ENCODE measurements around the gene IPO4. TPM values are rescaled to one million over a fixed set of nuclear protein-coding genes. Genes with fewer than 3 reads are reported as not detected.

The IPO4 gene
- total and polyA plus RNA-seq, 5 donors, result 4.1 to 22.5 (median 11.7) TPM

GRCh38 chr14:24198814-24199524, 10.4 kb upstream of the IPO4 start:
- WGBS, result 84% methylated on average over 7 of the region's 7 CpGs
- Histone ChIP-seq H3K27ac (ENCODE audit: low read length) (no peak overlapping the region), H3K4me1 (ENCODE audit: control insufficient read depth, insufficient read depth, low read length) (no peaks in the 10 kb centered on the region), H3K27me3 (ENCODE audit: control insufficient read depth, insufficient read depth) (no peaks in the 10 kb centered on the region), H3K9me3 (ENCODE audit: control insufficient read depth, low read length) (no peaks in the 10 kb centered on the region), H3K4me3 (ENCODE audit: low read length) (no peak overlapping the region)
- ATAC-seq (no peak), DNase-seq (no peak)
- intact Hi-C loops (cut with DNase I), result no loop called here

GRCh38 chr14:24197056-24197450, 8.4 kb upstream of the IPO4 start:
- DNase-seq (no peak), ATAC-seq (no peak)
- H3K27me3 ChIP-seq (ENCODE audit: control insufficient read depth, insufficient read depth), result no peaks in the 10 kb centered on the region
- H3K4me1 ChIP-seq (ENCODE audit: control insufficient read depth, insufficient read depth, low read length), result no peaks in the 10 kb centered on the region
- H3K27ac ChIP-seq (ENCODE audit: low read length), result no peak overlapping the region
- no peaks in the 10 kb centered on the region for H3K9me3 ChIP-seq (ENCODE audit: control insufficient read depth, low read length)
- intact Hi-C loops (cut with DNase I), result no loop called here
- WGBS, result 87% methylated on average over 2 of the region's 2 CpGs
- no peak overlapping the region for H3K4me3 ChIP-seq (ENCODE audit: low read length)

DNA sequence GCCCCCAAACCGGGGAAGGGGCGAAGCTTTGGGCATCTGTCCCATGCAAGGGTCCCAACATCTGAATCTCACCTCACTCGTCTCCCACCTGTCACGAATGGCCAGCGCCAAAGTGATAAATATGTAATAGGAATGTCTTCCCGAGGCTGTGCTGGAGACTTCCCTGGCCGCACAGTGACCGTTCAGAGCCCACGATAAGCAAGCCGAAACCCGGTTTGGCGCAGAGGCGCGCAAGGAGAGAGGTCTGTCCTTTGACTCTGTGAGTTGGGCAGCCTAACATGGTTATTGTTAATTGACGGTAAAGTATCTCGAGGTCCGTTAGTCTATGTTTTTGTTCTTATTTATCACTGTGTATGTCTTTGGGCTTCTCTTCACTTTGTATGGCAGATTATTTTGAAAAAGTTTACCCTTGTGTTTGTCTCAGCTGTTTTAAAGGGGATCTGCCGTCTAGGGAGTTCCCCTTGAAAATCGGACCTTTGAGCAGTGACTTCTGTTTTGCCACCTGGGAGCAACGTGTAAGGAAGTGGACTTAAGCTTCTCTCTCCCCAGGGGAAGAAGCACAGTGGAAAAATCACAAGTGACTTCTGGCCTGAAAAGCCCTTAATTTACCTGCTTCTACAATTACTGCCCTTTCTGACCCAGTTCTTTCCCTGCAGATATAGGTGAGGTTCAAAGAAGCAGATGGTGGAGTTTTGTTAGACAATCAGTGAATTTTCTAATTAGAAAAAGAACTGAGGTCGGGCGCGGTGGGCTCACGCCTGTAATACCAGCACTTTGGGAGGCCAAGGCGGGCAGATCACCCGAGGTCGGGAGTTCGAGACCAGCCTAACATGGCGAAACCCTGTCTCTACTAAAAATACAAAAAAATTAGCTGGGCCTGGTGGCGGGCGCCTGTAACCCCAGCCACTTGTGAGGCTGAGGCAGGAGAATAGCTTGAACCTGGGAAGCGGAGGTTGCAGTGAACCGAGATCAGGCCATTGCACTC, 7.7 kb upstream of the IPO4 start:
- intact Hi-C loops (cut with DNase I), result no loop called here
- DNase-seq, result no peak
- no peaks in the 10 kb centered on the region for H3K4me1 ChIP-seq (ENCODE audit: control insufficient read depth, insufficient read depth, low read length)

DNA sequence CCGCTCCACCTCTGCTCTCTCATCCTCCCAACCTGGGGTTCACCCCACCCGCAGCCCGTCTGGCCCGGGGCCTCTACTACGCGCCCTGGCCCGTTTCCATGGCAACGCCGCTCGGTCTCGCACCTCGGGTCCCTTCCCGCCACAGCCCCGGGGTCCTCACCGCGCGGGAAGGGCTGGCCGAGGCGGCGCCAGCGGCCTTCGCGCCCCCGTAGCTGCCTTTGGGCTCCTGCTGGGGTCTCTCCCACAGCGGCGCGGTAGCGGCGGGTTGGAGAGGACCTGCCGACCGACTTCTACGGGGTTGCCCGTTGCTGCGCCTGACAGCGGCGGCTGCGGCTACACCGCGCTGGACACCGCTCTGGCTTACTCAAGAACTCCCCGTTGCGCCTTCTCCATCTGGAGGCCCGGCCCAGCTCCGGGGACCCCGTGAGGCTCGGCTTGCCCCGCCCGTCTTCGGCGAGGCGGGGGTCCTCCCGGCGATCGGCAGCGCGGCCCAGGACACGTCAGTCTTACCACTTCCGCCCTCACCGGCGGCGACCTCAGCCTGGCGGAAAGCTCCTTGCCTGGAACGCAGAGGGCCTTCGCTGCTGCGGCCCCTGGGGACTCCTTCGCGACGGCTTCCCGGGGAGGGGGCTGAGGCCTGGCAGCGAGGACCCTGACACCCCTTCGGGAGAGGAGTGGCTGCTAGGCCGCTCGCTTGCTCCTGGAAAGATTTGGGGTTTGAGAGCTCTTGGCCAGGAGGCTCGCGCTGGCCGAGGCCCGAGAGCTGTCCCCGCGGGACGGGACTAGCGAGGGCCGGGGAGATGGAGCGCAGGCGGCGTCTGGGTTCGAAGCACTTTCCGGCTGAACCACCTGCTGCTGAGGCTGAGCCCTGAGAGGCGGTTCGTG, 6.8 kb upstream of the IPO4 start, which contains the start of gene TM9SF1:
TM9SF1 (minus strand) TSS at position 256 of the 885 bp plus-strand sequence. CDS start 422 bp downstream, outside the sequence.
- no peaks in the 10 kb centered on the region for H3K27me3 ChIP-seq (ENCODE audit: control insufficient read depth, insufficient read depth)
- peak; percentile 94 to 96 (median 95) for DNase-seq
- no peaks in the 10 kb centered on the region for H3K4me1 ChIP-seq (ENCODE audit: control insufficient read depth, insufficient read depth, low read length)
- under 1% methylated on average over 89 of the region's 89 CpGs for WGBS
- intact Hi-C loops (cut with DNase I), result no loop called here
- ATAC-seq, result peak; percentile 95
- no peaks in the 10 kb centered on the region for H3K9me3 ChIP-seq (ENCODE audit: control insufficient read depth, low read length)
- H3K4me3 ChIP-seq (ENCODE audit: low read length), result peak within 1 kb of the TSS; percentile 73
- H3K27ac ChIP-seq (ENCODE audit: low read length), result peak within 1 kb of the TSS; percentile 88

More for the DNA sequence above, 7.7 kb upstream of the IPO4 start:
- Histone ChIP-seq H3K4me3 (ENCODE audit: low read length) (peak overlapping the region; percentile 73), H3K9me3 (ENCODE audit: control insufficient read depth, low read length) (no peaks in the 10 kb centered on the region), H3K27ac (ENCODE audit: low read length) (peak overlapping the region; percentile 88), H3K27me3 (ENCODE audit: control insufficient read depth, insufficient read depth) (no peaks in the 10 kb centered on the region)
- WGBS, result 34% methylated on average over 33 of the region's 33 CpGs
- peak; percentile 28 to 36 for ATAC-seq

DNA sequence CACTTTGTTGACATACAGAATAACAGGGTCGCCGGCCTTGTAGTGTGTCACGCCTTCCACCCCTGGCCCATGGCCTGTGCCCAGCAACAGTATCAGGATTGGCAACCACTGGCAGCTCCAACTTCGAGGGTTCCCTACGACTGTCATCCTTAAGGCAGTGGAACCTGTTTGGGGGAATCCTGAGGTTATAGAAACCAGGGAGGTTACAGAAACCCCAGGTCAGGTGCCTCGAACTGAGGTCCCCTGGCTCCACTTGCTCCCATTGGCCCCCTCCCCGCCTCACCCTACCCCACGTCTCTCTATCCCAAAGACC, 6.2 kb upstream of the IPO4 start:
- peak overlapping the region; percentile 73 for H3K4me3 ChIP-seq (ENCODE audit: low read length)
- H3K27ac ChIP-seq (ENCODE audit: low read length), result peak overlapping the region; percentile 88
- DNase-seq, result no peak
- ATAC-seq, result peak; percentile 1 to 3
- no peaks in the 10 kb centered on the region for H3K4me1 ChIP-seq (ENCODE audit: control insufficient read depth, insufficient read depth, low read length)
- 48% methylated on average over 8 of the region's 8 CpGs for WGBS
- H3K27me3 ChIP-seq (ENCODE audit: control insufficient read depth, insufficient read depth), result no peaks in the 10 kb centered on the region
- no peaks in the 10 kb centered on the region for H3K9me3 ChIP-seq (ENCODE audit: control insufficient read depth, low read length)
- intact Hi-C loops (cut with DNase I), result no loop called here

GRCh38 chr14:24194186-24194872, 5.7 kb upstream of the IPO4 start:
- ATAC-seq (no peak), DNase-seq (no peak)
- no peaks in the 10 kb centered on the region for H3K9me3 ChIP-seq (ENCODE audit: control insufficient read depth, low read length)
- peak overlapping the region; percentile 73 for H3K4me3 ChIP-seq (ENCODE audit: low read length)
- no peaks in the 10 kb centered on the region for H3K27me3 ChIP-seq (ENCODE audit: control insufficient read depth, insufficient read depth)
- WGBS, result 76% methylated on average over 7 of the region's 7 CpGs
- H3K27ac ChIP-seq (ENCODE audit: low read length), result peak overlapping the region; percentile 88
- no peaks in the 10 kb centered on the region for H3K4me1 ChIP-seq (ENCODE audit: control insufficient read depth, insufficient read depth, low read length)
- intact Hi-C loops (cut with DNase I), result no loop called here

- no peak for ATAC-seq
Measured at GRCh38 chr14:24192933-24193332, 4.3 kb upstream of the IPO4 start.

GRCh38 chr14:24190416-24190815, 1.8 kb upstream of the IPO4 start:
- peak in 1 of 3 donors; percentile 37 for DNase-seq
- intact Hi-C loops (cut with DNase I), result no loop called here
- Histone ChIP-seq H3K27ac (ENCODE audit: low read length) (no peak overlapping the region), H3K4me3 (ENCODE audit: low read length) (no peak overlapping the region), H3K9me3 (ENCODE audit: control insufficient read depth, low read length) (no peaks in the 10 kb centered on the region), H3K27me3 (ENCODE audit: control insufficient read depth, insufficient read depth) (no peaks in the 10 kb centered on the region), H3K4me1 (ENCODE audit: control insufficient read depth, insufficient read depth, low read length) (no peaks in the 10 kb centered on the region)
- ATAC-seq, result no peak
- WGBS, result 90% methylated on average over 10 of the region's 10 CpGs

More at GRCh38 chr14:24192933-24193332, 4.3 kb upstream of the IPO4 start:
- DNase-seq, result no peak
- Histone ChIP-seq H3K9me3 (ENCODE audit: control insufficient read depth, low read length) (no peaks in the 10 kb centered on the region), H3K27me3 (ENCODE audit: control insufficient read depth, insufficient read depth) (no peaks in the 10 kb centered on the region), H3K4me1 (ENCODE audit: control insufficient read depth, insufficient read depth, low read length) (no peaks in the 10 kb centered on the region), H3K4me3 (ENCODE audit: low read length) (no peak overlapping the region), H3K27ac (ENCODE audit: low read length) (no peak overlapping the region)
- intact Hi-C loops (cut with DNase I), result no loop called here
- 96% methylated on average over 15 of the region's 15 CpGs for WGBS

- 92% methylated on average over 9 of the region's 9 CpGs for WGBS
- Histone ChIP-seq H3K4me3 (ENCODE audit: low read length) (no peak overlapping the region), H3K27ac (ENCODE audit: low read length) (no peak overlapping the region)
Measured at GRCh38 chr14:24189460-24189859, 844 bp upstream of the IPO4 start.

DNA sequence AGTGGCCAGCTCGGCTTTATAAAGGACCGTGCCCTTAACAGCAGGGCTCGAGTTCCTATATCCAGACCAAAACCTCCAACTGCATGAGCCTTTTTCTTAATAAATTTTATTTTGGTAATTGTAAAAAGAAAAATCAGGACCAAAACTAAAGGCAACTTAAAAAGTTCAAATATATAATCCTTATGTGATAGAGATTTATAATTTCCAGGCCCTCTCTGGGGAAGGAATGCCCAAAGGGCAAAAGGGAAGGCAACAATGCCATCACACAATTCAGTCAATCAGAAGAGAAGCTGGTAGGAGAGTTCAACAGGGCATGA, 401 bp upstream of the IPO4 start:
- Histone ChIP-seq H3K4me1 (ENCODE audit: control insufficient read depth, insufficient read depth, low read length) (no peaks in the 10 kb centered on the region), H3K27me3 (ENCODE audit: control insufficient read depth, insufficient read depth) (no peaks in the 10 kb centered on the region), H3K27ac (ENCODE audit: low read length) (no peak overlapping the region), H3K4me3 (ENCODE audit: low read length) (no peak overlapping the region), H3K9me3 (ENCODE audit: control insufficient read depth, low read length) (no peaks in the 10 kb centered on the region)
- intact Hi-C loops (cut with DNase I), result no loop called here
- DNase-seq, result no peak
- WGBS, result 1% methylated on average over 3 of the region's 3 CpGs
- ATAC-seq, result no peak

More at GRCh38 chr14:24189460-24189859, 844 bp upstream of the IPO4 start:
- DNase-seq (peak in 1 of 3 donors; percentile 35), ATAC-seq (no peak)
- intact Hi-C loops (cut with DNase I), result no loop called here
- Histone ChIP-seq H3K27me3 (ENCODE audit: control insufficient read depth, insufficient read depth) (no peaks in the 10 kb centered on the region), H3K4me1 (ENCODE audit: control insufficient read depth, insufficient read depth, low read length) (no peaks in the 10 kb centered on the region), H3K9me3 (ENCODE audit: control insufficient read depth, low read length) (no peaks in the 10 kb centered on the region)
